Measurements from ENCODE around the gene LITAFD.

Gene LITAFD

DNA sequence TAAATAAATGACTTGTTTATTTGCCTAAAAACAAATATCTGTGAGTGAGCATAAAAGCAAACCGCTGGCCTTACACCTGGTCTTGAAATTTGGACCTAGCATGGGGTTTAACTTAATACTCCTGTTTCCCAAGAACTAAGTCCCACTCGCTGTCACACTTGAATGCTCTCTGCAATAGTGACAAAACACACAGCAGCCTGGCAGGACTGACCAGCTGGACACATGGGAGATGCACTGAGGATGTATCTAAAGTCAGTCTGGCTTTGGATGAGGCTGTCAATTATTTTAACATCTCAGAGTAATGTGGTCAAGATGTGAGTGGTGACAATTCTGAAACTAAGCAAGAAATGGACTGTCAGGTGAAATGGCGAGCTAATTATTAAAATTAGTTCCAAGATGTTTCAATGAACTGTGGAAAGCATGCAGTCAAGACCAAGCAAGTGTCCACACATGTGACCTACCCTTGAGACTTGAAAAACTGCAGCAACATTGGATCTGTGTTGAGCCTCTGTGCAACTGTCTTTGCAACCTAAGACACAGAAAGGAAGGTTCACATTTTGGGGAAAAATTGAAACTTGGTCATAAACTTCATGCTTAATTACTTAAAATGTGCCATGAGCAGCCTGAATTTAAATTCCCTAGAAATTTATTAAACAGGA is 16.6 kb downstream of the LITAFD start:
- H3K27ac Mint-ChIP-seq (ENCODE audit: low read depth), result no peak overlapping the region
- peaks cover 93% of the 10 kb centered on the region for H3K36me3 Mint-ChIP-seq (ENCODE audit: insufficient read depth)
- no peaks in the 10 kb centered on the region for H3K27me3 Mint-ChIP-seq
- H3K9me3 Mint-ChIP-seq, result no peaks in the 10 kb centered on the region
- H3K4me1 Mint-ChIP-seq, result no peaks in the 10 kb centered on the region
- ATAC-seq (replicated peaks; ENCODE audit: extremely low read depth, poor library complexity, severe bottlenecking) (no peak), DNase-seq (ENCODE audit: low spot score in 2 of 2) (no peak)
- no peak overlapping the region for H3K4me3 Mint-ChIP-seq

GRCh38 chr16:8899709-8900317 is 17.7 kb downstream of the LITAFD start:
- Mint-ChIP-seq H3K4me1 (no peaks in the 10 kb centered on the region), H3K4me3 (no peak overlapping the region), H3K9me3 (no peaks in the 10 kb centered on the region), H3K27ac (ENCODE audit: low read depth) (no peak overlapping the region), H3K36me3 (ENCODE audit: insufficient read depth) (peaks cover 88% of the 10 kb centered on the region), H3K27me3 (no peaks in the 10 kb centered on the region)
- ATAC-seq (replicated peaks; ENCODE audit: extremely low read depth, poor library complexity, severe bottlenecking) (no peak), DNase-seq (ENCODE audit: low spot score in 2 of 2) (no peak)

- Mint-ChIP-seq H3K27me3 (no peaks in the 10 kb centered on the region), H3K4me1 (no peaks in the 10 kb centered on the region), H3K36me3 (ENCODE audit: insufficient read depth) (peaks cover 88% of the 10 kb centered on the region), H3K9me3 (no peaks in the 10 kb centered on the region), H3K27ac (ENCODE audit: low read depth) (no peak overlapping the region), H3K4me3 (no peak overlapping the region)
- ATAC-seq (replicated peaks; ENCODE audit: extremely low read depth, poor library complexity, severe bottlenecking), result no peak
- no peak for DNase-seq (ENCODE audit: low spot score in 2 of 2)
Observed at GRCh38 chr16:8900343-8900742, 18.2 kb downstream of the LITAFD start.

DNA sequence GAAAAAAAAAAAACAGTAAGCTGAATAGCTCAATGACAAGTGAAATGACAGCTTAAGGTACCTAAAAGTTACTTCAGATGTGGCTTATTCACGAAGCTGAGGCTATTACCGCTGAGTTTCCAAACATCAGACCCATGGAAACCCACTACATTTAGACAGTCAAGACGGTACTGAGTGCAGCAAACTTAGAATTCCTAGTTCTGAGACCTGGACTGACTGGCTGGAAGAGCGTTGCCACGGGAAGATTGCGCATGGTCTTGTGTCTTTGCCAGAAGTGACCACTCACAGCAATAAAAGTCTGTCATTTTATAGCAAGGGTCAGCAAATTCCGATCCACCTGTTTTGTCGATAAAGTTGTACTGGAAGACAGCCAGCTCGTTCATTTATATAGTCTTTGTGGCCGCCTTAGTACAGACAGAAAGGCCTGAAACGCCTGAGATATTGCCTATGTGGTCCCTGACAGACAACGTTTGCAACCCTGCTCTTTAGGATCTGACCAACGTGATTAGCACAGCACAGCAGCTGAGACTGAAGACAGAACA is 19.2 kb downstream of the LITAFD start:
- no peak for ATAC-seq (replicated peaks; ENCODE audit: extremely low read depth, poor library complexity, severe bottlenecking)
- Mint-ChIP-seq H3K36me3 (ENCODE audit: insufficient read depth) (peaks cover 92% of the 10 kb centered on the region), H3K4me1 (no peaks in the 10 kb centered on the region), H3K4me3 (no peak overlapping the region), H3K27ac (ENCODE audit: low read depth) (no peak overlapping the region), H3K27me3 (no peaks in the 10 kb centered on the region), H3K9me3 (no peaks in the 10 kb centered on the region)
- DNase-seq (ENCODE audit: low spot score in 2 of 2), result no peak

DNA sequence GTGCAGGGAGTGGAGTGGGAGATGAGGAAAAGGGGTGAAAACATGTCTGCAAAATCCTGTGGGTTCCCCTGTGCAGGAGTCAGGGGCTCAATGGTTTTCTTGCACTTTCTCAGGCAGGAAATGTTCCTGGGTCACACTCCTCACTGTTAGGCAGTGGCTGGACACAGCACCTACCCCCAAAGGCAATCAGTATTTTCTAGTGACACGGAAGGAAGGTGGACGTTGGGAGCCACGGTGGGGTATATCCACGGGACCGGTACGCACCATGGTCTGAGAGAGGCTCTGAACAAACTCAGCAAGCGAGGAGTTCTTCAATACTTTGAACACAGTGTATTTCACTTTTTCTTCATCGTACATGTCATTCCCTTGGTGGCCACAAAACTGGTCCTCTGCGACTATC is 20.9 kb downstream of the LITAFD start:
- Mint-ChIP-seq H3K27ac (ENCODE audit: low read depth) (no peak overlapping the region), H3K27me3 (no peaks in the 10 kb centered on the region), H3K9me3 (no peaks in the 10 kb centered on the region), H3K4me3 (no peak overlapping the region), H3K4me1 (no peaks in the 10 kb centered on the region), H3K36me3 (ENCODE audit: insufficient read depth) (peaks cover 86% of the 10 kb centered on the region)
- ATAC-seq (replicated peaks; ENCODE audit: extremely low read depth, poor library complexity, severe bottlenecking), result no peak
- no peak for DNase-seq (ENCODE audit: low spot score in 2 of 2)

DNA sequence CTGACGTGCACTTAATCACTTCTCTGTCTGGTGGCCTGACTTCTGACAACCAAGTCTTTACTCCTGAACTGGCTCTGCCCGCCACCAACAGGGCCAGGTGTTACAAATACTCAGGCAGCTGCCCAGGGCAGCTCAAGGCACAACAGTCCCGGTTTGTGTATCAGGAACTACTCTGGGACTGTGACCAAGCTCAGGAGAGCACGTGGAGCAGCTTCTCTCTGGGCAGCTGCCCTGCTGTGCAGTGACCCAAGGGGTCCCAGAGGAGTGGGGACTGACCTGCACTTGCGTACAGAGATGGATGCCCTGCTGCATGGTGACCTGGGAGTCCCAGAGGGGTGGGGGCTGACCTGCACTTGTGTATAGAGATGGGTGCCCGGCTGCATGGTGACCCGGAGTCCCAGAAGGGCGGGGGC is 21.9 kb downstream of the LITAFD start:
- H3K9me3 Mint-ChIP-seq, result no peaks in the 10 kb centered on the region
- DNase-seq (ENCODE audit: low spot score in 2 of 2), result no peak
- no peak overlapping the region for H3K4me3 Mint-ChIP-seq
- peaks cover 3% of the 10 kb centered on the region for H3K4me1 Mint-ChIP-seq
- no peak overlapping the region for H3K27ac Mint-ChIP-seq (ENCODE audit: low read depth)
- ATAC-seq (replicated peaks; ENCODE audit: extremely low read depth, poor library complexity, severe bottlenecking), result no peak
- H3K27me3 Mint-ChIP-seq, result no peaks in the 10 kb centered on the region
- peaks cover 84% of the 10 kb centered on the region for H3K36me3 Mint-ChIP-seq (ENCODE audit: insufficient read depth)

DNA sequence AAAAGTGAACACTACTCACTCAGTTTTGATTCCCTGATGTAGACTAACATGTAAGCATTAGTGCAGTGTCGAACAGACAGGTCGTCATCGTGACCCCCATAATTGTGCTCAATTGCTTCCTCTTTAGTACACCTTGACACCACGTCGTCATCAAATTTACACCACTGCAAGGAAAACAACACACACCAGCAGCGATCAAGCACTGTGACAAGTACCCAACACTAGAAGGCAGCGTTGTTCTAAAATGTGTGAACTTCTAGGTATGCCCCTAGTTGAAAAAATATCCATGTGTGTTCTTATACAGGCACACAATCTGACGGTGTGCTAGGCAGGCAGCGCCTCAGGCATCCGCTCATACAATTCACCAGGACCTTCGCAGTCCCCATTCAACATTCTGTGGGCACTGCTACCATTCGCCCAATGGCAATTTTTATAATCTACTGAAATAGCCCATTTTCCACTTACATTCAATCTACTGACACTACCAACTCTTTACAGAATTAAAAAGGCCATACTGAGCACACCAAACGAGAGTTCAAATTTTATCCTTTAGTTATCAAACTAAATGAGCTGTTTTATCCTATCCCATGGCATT is 23.1 kb downstream of the LITAFD start:
- Mint-ChIP-seq H3K9me3 (no peaks in the 10 kb centered on the region), H3K36me3 (ENCODE audit: insufficient read depth) (peaks cover 83% of the 10 kb centered on the region), H3K27me3 (no peaks in the 10 kb centered on the region), H3K4me3 (no peak overlapping the region), H3K4me1 (peaks cover 7% of the 10 kb centered on the region), H3K27ac (ENCODE audit: low read depth) (no peak overlapping the region)
- ATAC-seq (replicated peaks; ENCODE audit: extremely low read depth, poor library complexity, severe bottlenecking) (no peak), DNase-seq (ENCODE audit: low spot score in 2 of 2) (no peak)

DNA sequence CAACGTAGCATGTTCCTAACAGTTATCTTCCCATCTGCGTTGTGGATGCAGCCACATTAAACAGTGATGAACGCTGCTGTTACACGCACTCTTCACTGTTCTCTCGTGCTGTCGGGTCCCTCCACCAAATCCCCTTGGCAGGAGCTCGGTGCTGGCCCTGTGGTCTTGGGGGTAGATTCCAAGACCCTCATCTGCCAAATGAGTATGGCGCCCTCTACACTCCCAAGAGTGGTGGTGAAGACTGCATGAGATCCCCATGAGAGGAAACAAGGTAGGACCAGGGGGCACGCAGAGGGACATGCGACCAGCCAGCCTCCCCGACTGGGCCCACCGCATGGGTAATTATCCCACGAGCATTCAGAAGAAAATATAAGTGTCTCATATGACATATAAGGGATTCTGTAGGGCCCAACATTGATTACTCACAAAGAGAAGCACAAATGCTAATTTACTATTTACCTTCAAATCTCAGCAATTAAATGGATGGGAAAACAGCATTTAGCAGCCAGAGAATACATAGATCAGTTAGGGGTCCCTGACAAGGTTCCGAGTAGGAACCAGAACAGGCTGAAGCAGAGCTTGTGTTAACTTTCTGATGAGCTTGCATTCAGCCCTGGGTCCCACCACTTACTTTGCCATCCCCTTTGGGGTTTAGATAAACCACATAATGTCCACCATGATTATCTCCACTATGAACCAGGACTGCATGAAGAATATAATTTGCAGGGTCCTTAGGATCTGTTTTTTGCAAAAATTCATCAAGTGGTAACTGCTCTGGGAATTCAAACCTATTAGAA is 23.8 kb downstream of the LITAFD start:
- no peak overlapping the region for H3K4me3 Mint-ChIP-seq
- no peak overlapping the region for H3K27ac Mint-ChIP-seq (ENCODE audit: low read depth)
- no peaks in the 10 kb centered on the region for H3K27me3 Mint-ChIP-seq
- H3K4me1 Mint-ChIP-seq, result peaks cover 14% of the 10 kb centered on the region
- H3K36me3 Mint-ChIP-seq (ENCODE audit: insufficient read depth), result peaks cover 82% of the 10 kb centered on the region
- DNase-seq (ENCODE audit: low spot score in 2 of 2) (no peak), ATAC-seq (replicated peaks; ENCODE audit: extremely low read depth, poor library complexity, severe bottlenecking) (no peak)
- H3K9me3 Mint-ChIP-seq, result no peaks in the 10 kb centered on the region

DNA sequence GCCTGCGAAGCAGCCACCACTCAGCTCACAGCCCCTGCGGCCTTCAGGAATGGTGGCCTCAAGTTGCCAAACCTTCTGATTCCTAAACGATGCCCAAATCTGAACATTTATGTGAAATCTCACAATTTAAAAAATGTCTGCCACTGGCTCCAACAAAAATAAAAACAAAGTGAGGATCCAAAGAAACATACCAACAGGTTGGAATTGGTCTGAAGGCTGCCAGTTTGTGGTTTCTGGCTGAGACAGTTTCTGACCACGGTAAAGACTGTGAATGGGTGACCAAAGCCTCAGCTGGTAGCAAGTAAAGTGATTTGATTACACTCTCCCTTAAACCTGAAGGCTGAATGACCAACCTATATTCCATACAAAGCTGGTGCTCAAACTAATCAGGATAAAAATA is 24.9 kb downstream of the LITAFD start:
- Mint-ChIP-seq H3K36me3 (ENCODE audit: insufficient read depth) (peaks cover 81% of the 10 kb centered on the region), H3K9me3 (no peaks in the 10 kb centered on the region), H3K4me3 (no peak overlapping the region), H3K27me3 (no peaks in the 10 kb centered on the region), H3K4me1 (peaks cover 22% of the 10 kb centered on the region), H3K27ac (ENCODE audit: low read depth) (no peak overlapping the region)
- DNase-seq (ENCODE audit: low spot score in 2 of 2) (no peak), ATAC-seq (replicated peaks; ENCODE audit: extremely low read depth, poor library complexity, severe bottlenecking) (no peak)

GRCh38 chr16:8908810-8909468 is 26.8 kb downstream of the LITAFD start:
- H3K36me3 Mint-ChIP-seq (ENCODE audit: insufficient read depth), result peaks cover 72% of the 10 kb centered on the region
- no peak for ATAC-seq (replicated peaks; ENCODE audit: extremely low read depth, poor library complexity, severe bottlenecking)
- peak overlapping the region; percentile 4 for H3K4me3 Mint-ChIP-seq
- H3K27ac Mint-ChIP-seq (ENCODE audit: low read depth), result no peak overlapping the region
- no peaks in the 10 kb centered on the region for H3K27me3 Mint-ChIP-seq
- H3K4me1 Mint-ChIP-seq, result peaks cover 22% of the 10 kb centered on the region
- no peak for DNase-seq (ENCODE audit: low spot score in 2 of 2)
- H3K9me3 Mint-ChIP-seq, result no peaks in the 10 kb centered on the region

- Mint-ChIP-seq H3K9me3 (no peaks in the 10 kb centered on the region), H3K4me1 (peaks cover 30% of the 10 kb centered on the region), H3K27me3 (no peaks in the 10 kb centered on the region), H3K36me3 (ENCODE audit: insufficient read depth) (peaks cover 75% of the 10 kb centered on the region), H3K4me3 (no peak overlapping the region), H3K27ac (ENCODE audit: low read depth) (peak overlapping the region; percentile 71)
- ATAC-seq (replicated peaks; ENCODE audit: extremely low read depth, poor library complexity, severe bottlenecking), result no peak
- no peak for DNase-seq (ENCODE audit: low spot score in 2 of 2)
Observed at GRCh38 chr16:8910811-8911210, 28.7 kb downstream of the LITAFD start.

GRCh38 chr16:8912793-8913192 is 30.6 kb downstream of the LITAFD start:
- Mint-ChIP-seq H3K27me3 (no peaks in the 10 kb centered on the region), H3K9me3 (no peaks in the 10 kb centered on the region), H3K27ac (ENCODE audit: low read depth) (peak overlapping the region; percentile 74), H3K4me1 (peaks cover 30% of the 10 kb centered on the region), H3K36me3 (ENCODE audit: insufficient read depth) (peaks cover 80% of the 10 kb centered on the region), H3K4me3 (no peak overlapping the region)
- ATAC-seq (replicated peaks; ENCODE audit: extremely low read depth, poor library complexity, severe bottlenecking), result no peak
- DNase-seq (ENCODE audit: low spot score in 2 of 2), result no peak
